OCI-LY1 (cell line): Measurements from ENCODE around the gene SAMD8.

Experiments
- H2AFZ ChIP-seq: fragments of 200-600 bp; sonication (generic), shearing (Covaris generic); 2 replicates; pipeline ENCODE4 v1.6.0; 2014; ENCODE audit warnings: antibody characterized with exemption, mild to moderate bottlenecking, low read length
- H3F3A ChIP-seq: fragments of 200-600 bp; sonication (generic), shearing (Covaris generic); 2 replicates; pipeline ENCODE4 v1.6.0; 2014; ENCODE audit warnings: mild to moderate bottlenecking, antibody characterized with exemption, low read length, moderate library complexity; ENCODE audit not compliant: insufficient read depth
- H3K27ac ChIP-seq: fragments of 200-600 bp; sonication (generic); 2 replicates; pipeline ENCODE4 v1.5.1; 2014; ENCODE audit warnings: low read length, mixed run types, mild to moderate bottlenecking, low read depth; ENCODE audit not compliant: poor library complexity, severe bottlenecking
- H3K27me3 ChIP-seq: fragments of 200-600 bp; sonication (generic); 2 replicates; pipeline ENCODE4 v1.6.0; 2014; ENCODE audit warnings: antibody characterized with exemption, mild to moderate bottlenecking, low read length, moderate library complexity; ENCODE audit not compliant: insufficient read depth
- H3K36me3 ChIP-seq: fragments of 200-600 bp; sonication (generic); 2 replicates; pipeline ENCODE4 v1.6.1; 2014; ENCODE audit warnings: mild to moderate bottlenecking, antibody characterized with exemption, low read length, moderate library complexity, mixed read lengths; ENCODE audit not compliant: insufficient read depth
- H3K4me1 ChIP-seq: fragments of 200-600 bp; sonication (generic); 2 replicates; pipeline ENCODE4 v1.5.1; 2014; ENCODE audit warnings: mild to moderate bottlenecking, low read length, moderate library complexity; ENCODE audit not compliant: insufficient read depth, severe bottlenecking
- H3K4me2 ChIP-seq: fragments of 200-600 bp; sonication (generic), shearing (Covaris generic); 2 replicates; pipeline ENCODE4 v1.6.1; 2014; ENCODE audit warnings: low read length
- H3K4me3 ChIP-seq: fragments of 200-600 bp; sonication (generic); 2 replicates; pipeline ENCODE4 v1.5.1; 2014; ENCODE audit warnings: low read length, low read depth, mild to moderate bottlenecking, mixed read lengths; ENCODE audit not compliant: poor library complexity, severe bottlenecking
- H3K79me2 ChIP-seq: fragments of 200-600 bp; shearing (Covaris generic); 2 replicates; pipeline ENCODE4 v1.6.1; 2016; ENCODE audit warnings: mixed run types, low read length, mixed read lengths; ENCODE audit not compliant: insufficient read depth
- H3K9ac ChIP-seq: fragments of 200-600 bp; sonication (generic), shearing (Covaris generic); 2 replicates; pipeline ENCODE4 v1.6.1; 2014; ENCODE audit warnings: mild to moderate bottlenecking, low read length, mixed read lengths
- H3K9me2 ChIP-seq: fragments of 200-600 bp; sonication (generic), shearing (Covaris generic); 2 replicates; pipeline ENCODE4 v1.6.1; 2014; ENCODE audit warnings: low read depth, mild to moderate bottlenecking, low read length, mixed read lengths
- H3K9me3 ChIP-seq: fragments of 200-600 bp; shearing (Covaris generic); 2 replicates; pipeline ENCODE4 v1.6.1; 2014; ENCODE audit warnings: low read length, mixed read lengths
- H4K20me1 ChIP-seq: fragments of 200-600 bp; sonication (generic), shearing (Covaris generic); 2 replicates; pipeline ENCODE4 v1.6.0; 2016; ENCODE audit warnings: mild to moderate bottlenecking, low read length; ENCODE audit not compliant: insufficient read depth
- CTCF ChIP-seq: fragments of 200-600 bp; sonication (generic), shearing (Covaris generic); IDR thresholded peaks from 2 replicates; pipeline ENCODE4 v1.5.1; 2017; ENCODE audit warnings: mild to moderate bottlenecking, antibody characterized with exemption, low read length, moderate library complexity, mixed read lengths
- EZH2 ChIP-seq: fragments of 200-600 bp; sonication (generic), shearing (Covaris generic); IDR thresholded peaks from 2 replicates; pipeline ENCODE4 v1.8.0; 2017; ENCODE audit warnings: borderline replicate concordance, mixed run types, mild to moderate bottlenecking, antibody characterized with exemption, low read length, moderate library complexity, mixed read lengths

Gene SAMD8

GRCh38 chr10:75180592-75180991 is 69.1 kb downstream of the SAMD8 start:
- Histone ChIP-seq H3F3A (no peaks in the 10 kb centered on the region), H3K9ac (no peak overlapping the region), H3K79me2 (no peaks in the 10 kb centered on the region), H3K9me3 (no peaks in the 10 kb centered on the region), H3K9me2 (no peaks in the 10 kb centered on the region), H3K27me3 (no peaks in the 10 kb centered on the region), H2AFZ (no peak overlapping the region), H3K27ac (no peak overlapping the region), H4K20me1 (no peaks in the 10 kb centered on the region), H3K4me2 (no peak overlapping the region), H3K36me3 (peaks cover 26% of the 10 kb centered on the region; the same call in 1 of the 2 replicates), H3K4me3 (no peak overlapping the region), H3K4me1 (no peaks in the 10 kb centered on the region)
- TF ChIP-seq CTCF (no peak), EZH2 (no peak)

GRCh38 chr10:75181073-75181472 is 69.6 kb downstream of the SAMD8 start:
- Histone ChIP-seq H3K9me2 (no peaks in the 10 kb centered on the region), H3K4me3 (no peak overlapping the region), H2AFZ (no peak overlapping the region), H4K20me1 (no peaks in the 10 kb centered on the region), H3K9ac (no peak overlapping the region), H3K27me3 (no peaks in the 10 kb centered on the region), H3K27ac (no peak overlapping the region), H3K36me3 (peaks cover 22% of the 10 kb centered on the region; the same call in 1 of the 2 replicates), H3K9me3 (no peaks in the 10 kb centered on the region), H3K4me2 (no peak overlapping the region), H3K4me1 (no peaks in the 10 kb centered on the region), H3K79me2 (no peaks in the 10 kb centered on the region), H3F3A (no peaks in the 10 kb centered on the region)
- no peak for TF ChIP-seq EZH2
- TF ChIP-seq CTCF = no peak

- no peaks in the 10 kb centered on the region for H3K79me2 ChIP-seq
- H3K27me3 ChIP-seq = no peaks in the 10 kb centered on the region
- H3K9me2 ChIP-seq = no peaks in the 10 kb centered on the region
- no peak overlapping the region for H3K4me2 ChIP-seq
- no peak overlapping the region for H3K4me3 ChIP-seq
- no peak overlapping the region for H2AFZ ChIP-seq
- no peaks in the 10 kb centered on the region for H3F3A ChIP-seq
- peaks cover 13% of the 10 kb centered on the region for H3K4me1 ChIP-seq
- no peak overlapping the region for H3K9ac ChIP-seq
- no peaks in the 10 kb centered on the region for H4K20me1 ChIP-seq
- no peaks in the 10 kb centered on the region for H3K9me3 ChIP-seq
- no peak overlapping the region for H3K27ac ChIP-seq
- H3K36me3 ChIP-seq = 0 out of 2 replicates have a peak, but pooled peaks cover 3% of the 10 kb centered on the region
- TF ChIP-seq EZH2 = no peak
- TF ChIP-seq CTCF = no peak
Observed at GRCh38 chr10:75186310-75186709, 74.9 kb downstream of the SAMD8 start.
